PFSK-1 (cell line): Measurements from ENCODE around the gene C22orf39. TPM values are rescaled to one million over a fixed set of nuclear protein-coding genes. Genes with fewer than 3 reads are reported as not detected.

Source experiments
- FOXP2 ChIP-seq: optimal IDR thresholded peaks from 2 replicates; pipeline ENCODE3; 2011; ENCODE audit warnings: borderline replicate concordance, control low read depth, inconsistent platforms; ENCODE audit not compliant: insufficient read depth; ENCODE audit errors: extremely low read length, extremely low read depth
- POLR2AphosphoS5 ChIP-seq: IDR thresholded peaks from 2 replicates; pipeline ENCODE4 v1.6.1; 2012; ENCODE audit warnings: low read depth, mild to moderate bottlenecking, control low read depth, low read length, moderate library complexity
- REST ChIP-seq, 2 experiments: IDR thresholded peaks; 2 replicates each; pipeline versions ENCODE4 v1.6.1 to v1.8.0; 2011 to 2012; ENCODE audit warnings: low read depth in 2 of 2, low read length in 2 of 2, control low read depth in 1 of 2, inconsistent platforms in 1 of 2, mild to moderate bottlenecking in 1 of 2, moderate library complexity in 1 of 2; ENCODE audit not compliant: insufficient read depth in 1 of 2
- SIN3A ChIP-seq: IDR thresholded peaks from 2 replicates; pipeline ENCODE4 v1.6.1; 2012; ENCODE audit warnings: mild to moderate bottlenecking, low read length, moderate library complexity, borderline replicate concordance; ENCODE audit not compliant: insufficient read depth
- TAF1 ChIP-seq: IDR thresholded peaks from 2 replicates; pipeline ENCODE4 v1.6.1; 2012; ENCODE audit warnings: low read length, control low read depth, borderline replicate concordance; ENCODE audit not compliant: insufficient read depth
- polyA plus RNA-seq: library from polyadenylated mRNA; unstranded; fragments of >200 nt; gene quantifications from one replicate; pipeline ENCODE4 v1.2.1, GENCODE V29; 2012; ENCODE audit warnings: low read depth, missing spikeins; ENCODE audit not compliant: insufficient read length

Gene C22orf39
- polyA plus RNA-seq, result 46.7 TPM

DNA sequence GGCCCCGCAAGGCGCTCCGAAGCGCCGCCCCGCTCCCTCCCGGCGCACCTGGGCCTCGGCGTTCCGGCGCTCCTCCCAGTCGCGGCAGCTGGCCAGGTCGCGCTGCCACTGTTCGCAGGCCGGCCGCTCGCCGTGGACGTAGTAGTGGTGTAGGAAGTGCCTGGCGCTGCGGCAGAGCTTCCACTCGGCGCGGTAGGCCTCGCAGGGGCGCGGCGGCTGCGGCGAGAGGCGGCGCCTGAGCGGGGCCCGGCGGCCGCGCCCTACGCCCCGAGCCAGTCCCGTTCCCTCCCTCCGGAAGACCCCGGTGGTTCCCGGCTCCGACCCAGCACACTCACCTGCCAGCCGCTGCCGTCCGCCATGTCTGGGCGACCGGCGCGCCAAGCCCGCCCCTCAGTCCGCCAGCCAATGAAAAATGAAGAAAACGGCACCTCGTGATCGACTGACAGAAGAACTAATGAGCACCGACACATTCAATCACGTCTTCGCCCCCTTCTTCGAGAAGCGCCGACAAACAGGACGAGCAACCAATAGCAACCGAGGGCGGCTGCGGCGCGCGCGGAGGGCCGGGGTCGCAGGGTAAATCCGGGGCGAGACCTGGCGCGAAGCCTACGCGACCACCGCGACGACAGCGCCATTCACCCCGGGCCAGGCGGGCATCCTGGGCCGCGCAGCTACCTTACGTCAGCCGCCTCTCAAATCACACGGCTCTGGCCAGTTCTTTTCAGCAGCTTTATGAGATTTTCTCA is at the start of gene C22orf39:
TSS of gene C22orf39 (minus strand) at position 382 of the 746 bp plus-strand sequence. CDS start at position 359, 23 bp downstream.
- TF ChIP-seq REST (IDR thresholded peaks at IDR 0.05; ENCODE audit: insufficient read depth in 1 of 2, low read depth in 2 of 2, low read length in 2 of 2) (no peak), POLR2AphosphoS5 (peak; percentile 39; the same call in 1 of the 2 replicates), FOXP2 (peak; percentile 12), TAF1 (peak; percentile 80)

DNA sequence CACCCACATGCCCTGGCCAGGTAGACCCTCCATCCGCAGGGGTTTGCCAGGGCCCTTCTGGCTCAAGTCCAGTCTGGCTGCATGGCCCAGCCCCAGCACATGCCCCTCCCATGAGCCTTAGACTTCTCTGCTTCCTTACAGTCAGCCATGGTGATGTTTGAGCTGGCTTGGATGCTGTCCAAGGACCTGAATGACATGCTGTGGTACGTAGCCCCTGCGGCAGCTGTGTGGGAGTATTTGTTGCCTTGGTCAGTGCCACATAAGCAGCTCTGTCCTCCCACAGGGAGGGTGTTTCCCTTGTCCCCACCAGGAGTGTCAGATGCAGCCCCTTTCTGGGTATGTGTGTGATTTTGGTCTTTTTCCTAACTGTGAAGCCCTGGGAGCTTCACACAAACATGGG is 49.7 kb upstream of the C22orf39 start:
- TF ChIP-seq FOXP2, result peak; percentile 95
- TF ChIP-seq POLR2AphosphoS5, result no peak

DNA sequence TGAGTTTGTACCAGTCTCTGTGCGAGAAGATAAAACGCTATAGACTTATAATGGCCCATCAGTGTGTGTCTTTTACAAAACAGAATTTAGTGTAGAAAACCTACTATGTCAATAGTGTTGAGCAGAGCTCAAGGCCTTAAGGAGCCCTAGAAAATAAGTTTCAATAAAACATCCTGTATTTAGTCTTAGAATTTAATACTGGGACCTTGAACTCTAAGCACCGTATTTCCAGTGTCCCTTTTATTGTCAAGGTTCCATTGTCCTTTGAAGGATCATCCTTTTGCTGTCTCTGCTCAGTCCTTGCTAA is 48.8 kb upstream of the C22orf39 start:
- TF ChIP-seq POLR2AphosphoS5 (no peak), TAF1 (no peak), REST (IDR thresholded peaks at IDR 0.05; ENCODE audit: insufficient read depth in 1 of 2, low read depth in 2 of 2, low read length in 2 of 2) (no peak), FOXP2 (no peak), SIN3A (no peak)

GRCh38 chr22:19495562-19496323 is 48.2 kb upstream of the C22orf39 start:
- TF ChIP-seq POLR2AphosphoS5 (no peak), FOXP2 (no peak), TAF1 (no peak)

- TF ChIP-seq FOXP2, result no peak
- no peak for TF ChIP-seq REST (IDR thresholded peaks at IDR 0.05; ENCODE audit: insufficient read depth in 1 of 2, low read depth in 2 of 2, low read length in 2 of 2)
- no peak for TF ChIP-seq POLR2AphosphoS5
- TF ChIP-seq TAF1, result no peak
- TF ChIP-seq SIN3A, result no peak
Observed at GRCh38 chr22:19494676-19495173, 47.2 kb upstream of the C22orf39 start.

DNA sequence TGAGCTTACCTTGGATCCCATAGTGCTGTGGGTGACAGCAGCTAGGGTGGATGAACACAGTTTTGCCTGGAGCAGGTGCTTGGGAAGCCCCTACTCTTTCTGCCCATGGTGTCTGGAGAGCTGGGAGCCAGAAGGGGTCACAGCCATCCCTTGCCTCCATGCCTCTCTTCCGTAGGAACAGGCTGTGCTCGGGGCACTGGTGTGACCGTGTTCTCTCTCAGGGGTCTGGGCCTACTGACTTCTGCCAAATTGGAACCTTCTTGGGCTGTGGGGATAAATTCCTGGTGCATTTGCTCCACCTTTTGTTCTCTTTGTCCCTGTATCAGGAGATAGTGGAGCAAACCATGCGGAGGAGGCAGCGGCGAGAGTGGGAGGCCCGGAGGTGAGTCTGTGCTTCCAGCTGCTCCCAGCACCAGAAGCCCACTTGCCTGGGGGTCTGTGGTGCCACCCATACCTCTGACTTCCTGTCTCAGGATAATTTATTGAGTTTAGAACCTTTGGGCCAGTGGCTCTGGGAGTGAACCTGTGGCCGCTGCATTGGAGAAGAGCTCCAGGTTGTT is 46.6 kb upstream of the C22orf39 start:
- TF ChIP-seq POLR2AphosphoS5, result no peak
- TF ChIP-seq SIN3A, result no peak
- no peak for TF ChIP-seq FOXP2
- no peak for TF ChIP-seq REST (IDR thresholded peaks at IDR 0.05; ENCODE audit: insufficient read depth in 1 of 2, low read depth in 2 of 2, low read length in 2 of 2)
- TF ChIP-seq TAF1, result no peak
